Astrocyte (in vitro differentiated cells and primary cell): ENCODE measurements around the gene FCMR. TPM values are rescaled to one million over a fixed set of nuclear protein-coding genes. Genes with fewer than 3 reads are reported as not detected.

Source experiments
- DNase-seq: peaks from one replicate; pipeline ENCODE4 v3.0.0-alpha.2; 2010; ENCODE audit warnings: low read depth
- FAIRE-seq: peaks from 2 replicates; lab custom pipeline; 2011; peaks lifted over from hg19 to GRCh38; lab: Jason Lieb, UNC
- H2AFZ ChIP-seq: 2 replicates; pipeline ENCODE4 v1.6.0; 2012; ENCODE audit warnings: low read depth, low read length, inconsistent platforms
- H3K27ac ChIP-seq: 2 replicates; pipeline ENCODE4 v1.5.1; 2011; ENCODE audit warnings: low read depth, low read length, inconsistent platforms
- H3K27me3 ChIP-seq: 2 replicates; pipeline ENCODE4 v1.6.0; 2011; ENCODE audit warnings: low read length, inconsistent platforms; ENCODE audit not compliant: insufficient read depth
- H3K36me3 ChIP-seq: 2 replicates; pipeline ENCODE4 v1.5.1; 2011; ENCODE audit warnings: low read length, inconsistent platforms; ENCODE audit not compliant: insufficient read depth
- H3K4me1 ChIP-seq: 2 replicates; pipeline ENCODE4 v1.5.1; 2011; ENCODE audit warnings: low read length, inconsistent platforms; ENCODE audit not compliant: insufficient read depth
- H3K4me2 ChIP-seq: 2 replicates; pipeline ENCODE4 v1.6.0; 2012; ENCODE audit warnings: low read length, inconsistent platforms
- H3K4me3 ChIP-seq: 2 replicates; pipeline ENCODE4 v1.5.1; 2011; ENCODE audit warnings: low read depth, mild to moderate bottlenecking, low read length, inconsistent platforms; ENCODE audit not compliant: insufficient read depth
- H3K79me2 ChIP-seq: 2 replicates; pipeline ENCODE4 v1.6.0; 2012; ENCODE audit warnings: mild to moderate bottlenecking, low read length, inconsistent platforms; ENCODE audit not compliant: insufficient read depth
- H3K9ac ChIP-seq: 2 replicates; pipeline ENCODE4 v1.6.0; 2012; ENCODE audit warnings: mild to moderate bottlenecking, low read length, inconsistent platforms
- H3K9me3 ChIP-seq: 2 replicates; pipeline ENCODE4 v1.5.1; 2012; ENCODE audit warnings: low read depth, mild to moderate bottlenecking, low read length, inconsistent platforms; ENCODE audit not compliant: insufficient read depth
- H4K20me1 ChIP-seq: 2 replicates; pipeline ENCODE4 v1.6.0; 2012; ENCODE audit warnings: low read length, inconsistent platforms; ENCODE audit not compliant: insufficient read depth
- H3K27ac Mint-ChIP-seq: one replicate; pipeline ENCODE4 v1.8.0; 2021; ENCODE audit warnings: mild to moderate bottlenecking, mixed read lengths; ENCODE audit not compliant: unreplicated experiment
- H3K27me3 Mint-ChIP-seq: one replicate; pipeline ENCODE4 v1.8.0; 2021; ENCODE audit warnings: low read depth, mixed read lengths; ENCODE audit not compliant: unreplicated experiment
- H3K36me3 Mint-ChIP-seq: one replicate; pipeline ENCODE4 v1.8.0; 2021; ENCODE audit warnings: low read depth, mixed read lengths; ENCODE audit not compliant: unreplicated experiment
- H3K4me1 Mint-ChIP-seq: one replicate; pipeline ENCODE4 v1.8.0; 2021; ENCODE audit warnings: low read depth, mixed read lengths; ENCODE audit not compliant: unreplicated experiment
- H3K4me3 Mint-ChIP-seq: one replicate; pipeline ENCODE4 v1.8.0; 2021; ENCODE audit warnings: mild to moderate bottlenecking, moderate library complexity, mixed read lengths; ENCODE audit not compliant: unreplicated experiment
- H3K9me3 Mint-ChIP-seq: one replicate; pipeline ENCODE4 v1.8.0; 2021; ENCODE audit warnings: mild to moderate bottlenecking, mixed read lengths; ENCODE audit not compliant: unreplicated experiment
- CTCF ChIP-seq: IDR thresholded peaks from 2 replicates; pipeline ENCODE4 v1.5.1; 2011; ENCODE audit warnings: low read depth, mild to moderate bottlenecking, inconsistent platforms, low read length, moderate library complexity; ENCODE audit not compliant: insufficient read depth
- EZH2 ChIP-seq: IDR thresholded peaks from 2 replicates; pipeline ENCODE4 v1.6.1; 2012; ENCODE audit warnings: mild to moderate bottlenecking, low read length, inconsistent platforms; ENCODE audit not compliant: insufficient read depth
- total RNA-seq: library from RNA; stranded (reverse); gene quantifications from 2 replicates; pipeline ENCODE4 v1.2.1, GENCODE V29; 2021

FCMR gene
- total RNA-seq, 1 donor from 2014 or later = 0.73 TPM

GRCh38 chr1:206898089-206898914 lies 23.4 kb downstream of the FCMR start:
- H3K4me3 Mint-ChIP-seq = no peak overlapping the region

DNA sequence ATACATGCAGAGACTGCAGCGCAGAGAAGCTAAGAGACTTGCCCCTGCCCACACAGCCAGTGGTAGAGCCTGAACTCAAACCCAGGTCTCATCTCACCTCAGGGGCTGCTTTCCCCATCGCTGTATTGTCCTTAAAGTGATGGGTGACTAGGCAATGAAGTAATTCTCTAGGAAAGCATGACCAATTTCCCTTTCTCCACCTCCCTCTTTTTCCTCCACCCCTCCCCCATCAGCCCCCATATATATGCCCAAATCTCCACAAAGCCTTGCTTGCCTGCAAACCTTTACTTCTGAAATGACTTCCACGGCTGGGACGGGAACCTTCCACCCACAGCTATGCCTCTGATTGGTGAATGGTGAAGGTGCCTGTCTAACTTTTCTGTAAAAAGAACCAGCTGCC lies 24.6 kb downstream of the FCMR start, which contains the start of gene IL24:
Gene IL24 (plus strand): TSS at position 269 of the 400 bp plus-strand sequence. CDS start 390 bp downstream, outside the sequence.
- H3K27ac Mint-ChIP-seq = peak within 1 kb of the TSS; percentile 12
- H3K9me3 Mint-ChIP-seq = no peaks in the 10 kb centered on the region
- peaks cover 17% of the 10 kb centered on the region for H3K27me3 Mint-ChIP-seq
- Histone ChIP-seq H4K20me1 (no peaks in the 10 kb centered on the region), H3K36me3 (no peaks in the 10 kb centered on the region), H2AFZ (peak within 1 kb of the TSS; percentile 77), H3K4me1 (peaks cover 13% of the 10 kb centered on the region), H3K9me3 (no peaks in the 10 kb centered on the region), H3K9ac (peak within 1 kb of the TSS; percentile 54), H3K4me3 (no peak within 1 kb of the TSS), H3K79me2 (no peaks in the 10 kb centered on the region), H3K27me3 (no peaks in the 10 kb centered on the region), H3K27ac (peak within 1 kb of the TSS; percentile 7), H3K4me2 (peak within 1 kb of the TSS; percentile 80)
- no peak within 1 kb of the TSS for H3K4me3 Mint-ChIP-seq
- no peak for TF ChIP-seq EZH2
- TF ChIP-seq CTCF = no peak
- H3K36me3 Mint-ChIP-seq = no peaks in the 10 kb centered on the region
- peaks cover 24% of the 10 kb centered on the region for H3K4me1 Mint-ChIP-seq
- no peak for DNase-seq
- FAIRE-seq = no peak

More at GRCh38 chr1:206898089-206898914, 23.4 kb downstream of the FCMR start:
- TF ChIP-seq CTCF = no peak
- no peak for TF ChIP-seq EZH2
- no peaks in the 10 kb centered on the region for H3K9me3 ChIP-seq
- no peaks in the 10 kb centered on the region for H4K20me1 ChIP-seq
- Mint-ChIP-seq H3K27me3 (peaks cover 17% of the 10 kb centered on the region), H3K27ac (peak overlapping the region; percentile 31), H3K36me3 (no peaks in the 10 kb centered on the region), H3K9me3 (no peaks in the 10 kb centered on the region), H3K4me1 (peaks cover 24% of the 10 kb centered on the region)
- peak overlapping the region; percentile 77 for H2AFZ ChIP-seq
- H3K9ac ChIP-seq = peak overlapping the region; percentile 54
- H3K4me2 ChIP-seq = peak overlapping the region; percentile 80
- H3K79me2 ChIP-seq = no peaks in the 10 kb centered on the region
- H3K36me3 ChIP-seq = no peaks in the 10 kb centered on the region
- H3K27ac ChIP-seq = peak overlapping the region; percentile 7
- peaks cover 13% of the 10 kb centered on the region for H3K4me1 ChIP-seq
- H3K4me3 ChIP-seq = no peak overlapping the region
- H3K27me3 ChIP-seq = no peaks in the 10 kb centered on the region
- FAIRE-seq (no peak), DNase-seq (peak; percentile 66)

GRCh38 chr1:206896261-206896660 lies 25.5 kb downstream of the FCMR start:
- H3K4me3 ChIP-seq = no peak overlapping the region
- H3K4me1 Mint-ChIP-seq = peaks cover 24% of the 10 kb centered on the region
- no peaks in the 10 kb centered on the region for H3K9me3 Mint-ChIP-seq
- H2AFZ ChIP-seq = no peak overlapping the region
- H3K9ac ChIP-seq = no peak overlapping the region
- H3K36me3 Mint-ChIP-seq = no peaks in the 10 kb centered on the region
- H3K4me3 Mint-ChIP-seq = no peak overlapping the region
- no peaks in the 10 kb centered on the region for H3K79me2 ChIP-seq
- peaks cover 12% of the 10 kb centered on the region for H3K27me3 Mint-ChIP-seq
- TF ChIP-seq EZH2 (no peak), CTCF (no peak)
- no peaks in the 10 kb centered on the region for H3K36me3 ChIP-seq
- no peak for FAIRE-seq
- no peak for DNase-seq
- H3K27ac ChIP-seq = no peak overlapping the region
- H3K4me2 ChIP-seq = no peak overlapping the region
- peaks cover 13% of the 10 kb centered on the region for H3K4me1 ChIP-seq
- no peaks in the 10 kb centered on the region for H4K20me1 ChIP-seq
- H3K27me3 ChIP-seq = no peaks in the 10 kb centered on the region
- H3K27ac Mint-ChIP-seq = no peak overlapping the region
- no peaks in the 10 kb centered on the region for H3K9me3 ChIP-seq
